Right renal pelvis (tissue), 4 donors: Measurements from ENCODE around the gene RRN3. TPM values are rescaled to one million over a fixed set of nuclear protein-coding genes. Genes with fewer than 3 reads are reported as not detected.
"Not testable (repeated sequence)": the region's sequence is repeated elsewhere in the genome, so short reads cannot be mapped to it uniquely, and the experiment has no call there.

ENCODE experiments used
- DNase-seq, 4 donors: peaks; one replicate each; pipeline ENCODE4 v3.0.0-alpha.2; 2013; ENCODE audit warnings: low read depth in 4 of 4, low spot score in 3 of 4, missing footprints in 1 of 4
- polyA plus RNA-seq, 4 donors: library from polyadenylated mRNA; unstranded; fragments of 120-200 nt; gene quantifications; one replicate each; pipeline ENCODE4 v1.2.1, GENCODE V29; 2013; ENCODE audit not compliant: insufficient read length in 4 of 4

RRN3 gene
- polyA plus RNA-seq, 4 donors: 36.8 to 46.5 (median 41.9) TPM

DNA sequence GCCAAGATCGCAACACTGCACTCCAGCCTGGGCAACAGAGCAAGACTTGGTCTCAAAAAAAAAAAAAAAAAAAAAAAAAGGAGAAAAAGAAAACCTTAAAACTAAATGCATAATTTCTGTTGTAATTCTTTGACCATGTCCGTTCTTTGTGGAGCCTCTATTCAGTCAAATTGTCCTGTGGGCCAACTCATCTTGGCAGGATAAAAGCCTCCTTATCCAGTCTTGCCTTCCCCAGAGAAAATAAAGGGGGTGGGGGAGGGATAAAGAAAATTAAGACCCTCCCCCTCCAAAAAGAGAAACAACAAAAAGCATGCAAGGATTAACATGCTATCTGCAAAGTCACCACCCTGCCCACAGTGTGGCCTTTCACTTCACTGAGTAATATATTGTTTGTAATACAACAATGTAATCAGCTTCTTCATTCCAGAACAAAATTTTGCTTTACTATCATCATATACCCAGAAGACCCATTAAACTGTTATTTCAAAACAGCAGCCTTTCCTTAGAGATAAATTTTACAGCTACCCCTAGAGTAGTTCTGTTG, 5.4 kb upstream of the RRN3 start:
- DNase-seq: not testable (repeated sequence)

DNA sequence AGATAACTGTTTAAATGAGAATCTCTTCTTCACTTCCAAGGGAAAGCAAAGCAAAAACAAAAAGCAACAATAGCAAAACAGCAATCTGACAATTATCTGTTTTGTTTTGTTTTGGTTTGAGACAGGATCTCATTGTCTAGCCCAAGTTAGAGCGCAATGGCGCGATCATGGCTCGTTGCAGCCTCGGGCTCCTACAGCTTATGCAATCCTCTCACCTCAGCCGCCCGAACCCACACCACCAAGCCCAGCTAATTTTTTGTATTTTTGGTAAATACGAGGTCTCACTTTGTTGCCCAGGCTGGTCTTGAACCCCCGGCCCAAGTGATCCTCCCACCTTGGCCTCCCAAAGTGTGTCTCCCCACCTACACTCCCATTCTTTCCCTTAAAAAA, 2.5 kb upstream of the RRN3 start:
- DNase-seq: not testable (repeated sequence)

DNA sequence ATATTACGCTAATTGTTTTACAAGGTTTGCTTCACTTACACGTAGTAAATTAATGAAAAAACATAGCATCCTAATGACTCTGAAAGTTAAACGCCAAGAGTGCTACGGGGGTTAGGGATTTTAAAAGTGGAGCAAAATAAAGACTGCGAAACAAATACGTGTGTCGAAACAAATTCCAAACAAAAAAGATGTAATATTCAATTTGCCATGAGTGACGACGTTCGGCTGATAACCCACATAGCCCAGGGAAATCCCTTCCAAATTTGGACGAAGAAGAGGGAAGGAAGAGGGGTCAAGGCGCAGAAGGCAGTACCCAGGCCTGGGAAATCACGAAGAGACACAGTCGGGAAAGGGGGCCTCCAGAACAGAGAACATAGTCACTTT, 509 bp downstream of the RRN3 start:
- not testable (repeated sequence) for DNase-seq

DNA sequence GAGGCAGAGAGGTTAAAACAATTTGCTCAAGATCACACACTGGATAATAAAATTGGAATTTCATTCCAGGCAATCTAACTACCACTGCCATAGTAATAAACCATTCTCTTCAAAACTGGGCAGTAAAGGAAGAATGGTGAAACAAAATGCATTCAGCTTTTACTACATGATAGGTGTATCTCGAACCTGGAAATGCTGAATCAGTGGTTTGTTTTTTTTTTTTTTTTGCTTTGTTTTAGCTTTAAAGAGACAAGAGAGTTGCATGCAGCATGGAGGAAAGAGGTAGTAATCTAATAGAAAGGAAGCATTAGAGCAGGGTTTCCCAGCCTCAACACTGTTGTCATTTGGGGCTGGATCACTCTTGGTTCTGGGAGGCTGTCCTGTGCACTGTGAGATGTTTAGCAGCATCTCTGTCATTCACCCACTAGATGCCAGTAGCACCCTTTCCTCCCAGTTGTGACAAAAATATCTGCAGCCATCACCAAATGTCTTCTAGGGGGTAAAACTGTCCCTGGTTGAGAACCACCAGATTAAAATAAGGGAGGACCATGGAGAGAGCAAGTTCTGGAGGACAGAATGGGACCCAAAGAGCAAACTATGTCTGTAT, 3.3 kb downstream of the RRN3 start:
- not testable (repeated sequence) for DNase-seq

DNA sequence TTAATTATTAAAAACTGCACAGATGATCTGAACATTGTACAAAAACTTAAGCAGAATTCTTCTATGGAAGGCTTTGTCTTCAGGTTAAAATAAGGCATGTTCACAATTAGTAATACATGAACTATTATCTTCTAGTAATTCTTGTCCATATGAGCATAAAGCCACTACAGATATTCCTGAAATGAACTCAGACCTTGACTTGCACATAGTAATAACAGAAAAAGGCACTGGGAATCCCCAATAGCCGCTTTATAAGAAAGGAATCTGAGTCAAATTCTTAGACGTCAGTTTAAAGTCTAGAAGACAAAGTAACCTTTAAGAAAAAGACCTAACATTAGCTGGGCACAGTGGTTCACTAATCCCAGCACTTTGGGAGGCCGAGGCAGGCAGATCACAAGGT, 11.3 kb downstream of the RRN3 start:
- not testable (repeated sequence) for DNase-seq

DNA sequence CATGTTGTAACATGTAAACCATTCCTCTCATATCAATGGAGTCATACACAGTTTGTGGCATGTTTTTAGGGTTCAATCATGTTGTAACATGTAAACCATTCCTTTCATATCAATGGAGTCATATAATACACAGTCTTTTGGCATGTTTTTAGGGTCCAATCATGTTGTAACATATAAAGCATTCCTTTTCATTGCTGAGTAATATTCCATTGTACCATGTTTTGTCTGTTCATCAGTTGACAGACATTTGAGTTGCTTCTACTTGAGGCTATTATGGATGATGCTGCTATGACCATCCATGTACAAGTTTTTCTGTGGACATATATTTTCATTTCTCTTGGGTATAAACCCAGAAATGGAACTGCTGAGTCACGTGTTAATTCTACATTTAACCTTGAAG, 13.2 kb downstream of the RRN3 start:
- not testable (repeated sequence) for DNase-seq

DNA sequence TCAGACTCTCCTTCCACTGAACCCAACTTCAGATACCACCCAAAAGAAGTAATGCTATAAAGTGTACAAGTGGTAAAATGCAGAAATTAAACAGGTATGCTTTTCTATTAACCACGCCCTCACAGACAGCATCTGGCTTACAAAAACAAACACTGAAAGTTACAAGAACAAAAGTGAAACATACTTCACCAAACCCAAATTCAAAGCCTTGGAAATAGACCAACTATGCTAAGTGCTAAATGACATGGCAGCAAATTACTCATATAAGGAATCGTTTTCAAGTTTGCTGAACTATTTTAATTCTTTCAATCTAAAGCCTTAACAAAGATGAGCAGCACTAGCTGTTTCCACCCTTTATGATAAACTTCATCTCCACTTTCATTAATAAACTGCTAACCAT, 17.9 kb downstream of the RRN3 start:
- DNase-seq: not testable (repeated sequence)

DNA sequence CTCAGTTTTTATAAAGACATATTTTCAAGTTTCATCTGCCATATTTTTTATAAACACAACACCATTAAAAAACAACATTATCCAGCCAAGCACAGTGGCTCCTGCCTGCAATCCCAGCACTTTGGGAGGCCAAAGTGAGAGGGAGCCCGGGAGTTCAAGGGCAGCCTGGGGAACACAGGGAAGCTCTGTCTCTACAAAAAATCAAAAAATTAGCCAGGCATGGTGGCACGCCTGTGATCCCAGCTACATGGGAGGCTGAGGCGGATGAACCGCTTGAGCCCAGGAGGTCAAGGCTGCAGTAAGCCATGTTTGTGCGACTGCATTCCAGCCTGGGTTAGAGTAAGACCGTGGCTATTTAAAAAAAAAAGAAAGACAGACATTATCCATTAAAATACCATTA, 21.0 kb downstream of the RRN3 start:
- DNase-seq: no peak

DNA sequence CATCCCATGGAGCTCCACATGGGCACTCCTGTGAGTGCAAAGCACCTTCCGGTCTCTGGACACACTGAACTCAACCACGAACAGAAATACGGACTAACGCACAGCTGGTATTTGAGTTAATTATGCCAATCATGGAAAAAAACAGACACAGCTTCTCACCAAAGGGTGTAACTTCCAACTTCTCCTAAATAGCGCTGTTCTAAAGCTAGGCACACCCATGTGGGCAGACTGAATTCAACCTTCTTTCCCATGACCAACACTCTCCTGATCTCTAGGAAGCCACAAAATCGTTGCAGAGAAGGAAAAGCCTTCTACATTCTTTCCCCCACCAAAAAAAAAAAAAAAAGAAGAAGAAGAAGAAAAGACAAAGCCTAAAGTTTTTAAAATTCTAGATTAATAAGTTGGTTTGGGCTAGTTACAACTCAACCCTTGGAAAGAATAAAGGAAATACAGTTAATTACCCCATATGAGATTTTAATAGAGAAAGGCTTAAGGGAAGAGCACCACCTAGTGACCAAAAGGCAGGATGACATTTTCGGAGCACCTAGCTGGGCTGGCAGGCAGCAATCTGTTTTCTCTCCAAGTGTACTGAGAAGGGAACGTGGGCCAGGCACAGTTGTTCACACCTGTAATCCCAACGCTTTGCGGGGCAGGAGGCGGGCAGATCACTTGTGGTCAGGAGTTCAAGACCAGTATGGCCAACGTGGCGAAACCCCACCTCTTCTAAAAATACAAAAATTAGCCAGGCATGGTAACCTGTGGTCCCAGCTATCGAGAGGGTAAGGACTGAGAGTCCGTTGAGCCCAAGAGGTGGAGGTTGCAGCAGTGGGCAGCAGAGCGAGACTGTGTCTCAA, 21.9 kb downstream of the RRN3 start:
- DNase-seq: not testable (repeated sequence)

DNA sequence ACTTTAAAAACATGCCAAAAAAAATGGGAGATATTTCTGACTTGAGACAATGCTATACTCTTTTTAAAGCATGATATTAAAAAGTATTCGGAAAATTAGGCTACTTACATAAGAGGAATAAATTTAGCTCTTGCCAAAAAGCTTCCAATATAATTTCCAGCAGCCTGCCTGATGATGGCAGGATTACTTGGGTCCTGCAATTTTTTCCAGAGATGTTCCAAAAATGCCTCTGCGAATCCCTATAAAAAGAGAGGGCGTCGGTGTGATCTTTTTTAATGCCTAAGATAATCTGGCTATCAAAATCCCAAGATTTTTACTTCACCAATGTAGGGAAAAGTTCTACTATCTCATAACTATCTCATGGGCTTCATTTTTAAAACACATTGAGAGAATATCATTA, 23.1 kb downstream of the RRN3 start:
- not testable (repeated sequence) for DNase-seq

DNA sequence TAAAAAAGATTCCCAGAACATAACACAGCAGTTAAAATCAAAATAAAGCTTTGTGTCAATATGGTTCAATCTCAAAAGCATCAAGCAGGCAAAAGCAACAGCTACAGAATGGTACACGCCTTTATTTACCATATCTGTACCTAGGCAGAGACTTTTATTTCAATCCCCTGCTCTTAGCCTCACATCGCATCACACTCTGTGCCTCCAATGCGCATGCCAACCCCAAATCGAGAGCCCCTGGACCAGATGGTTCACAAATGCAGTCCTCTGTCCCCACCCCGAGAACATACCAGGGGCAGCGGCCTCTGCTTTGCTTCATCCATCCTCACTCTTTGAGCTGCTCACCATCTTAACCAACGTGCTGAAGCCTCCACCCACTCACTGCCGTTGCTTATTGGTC, 27.4 kb downstream of the RRN3 start:
- not testable (repeated sequence) for DNase-seq

DNA sequence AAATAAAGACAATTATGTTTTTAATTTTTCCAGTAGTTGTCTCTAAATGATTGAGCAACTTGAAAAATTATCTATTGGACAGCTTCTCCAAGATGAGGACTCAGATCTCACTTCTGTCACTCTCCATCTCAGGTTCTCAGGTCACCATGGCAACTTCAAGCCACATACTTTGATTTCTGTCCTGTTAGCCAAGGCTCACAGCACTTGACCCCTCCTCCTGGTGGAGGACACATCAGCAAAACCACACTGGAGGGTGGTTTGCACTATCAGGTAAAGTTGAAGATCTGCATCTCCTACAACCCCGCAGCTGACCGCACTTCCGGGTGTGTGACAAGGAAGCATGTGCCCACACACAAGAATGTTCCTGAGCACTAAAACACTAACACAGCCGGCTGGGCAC, 28.1 kb downstream of the RRN3 start:
- not testable (repeated sequence) for DNase-seq

DNA sequence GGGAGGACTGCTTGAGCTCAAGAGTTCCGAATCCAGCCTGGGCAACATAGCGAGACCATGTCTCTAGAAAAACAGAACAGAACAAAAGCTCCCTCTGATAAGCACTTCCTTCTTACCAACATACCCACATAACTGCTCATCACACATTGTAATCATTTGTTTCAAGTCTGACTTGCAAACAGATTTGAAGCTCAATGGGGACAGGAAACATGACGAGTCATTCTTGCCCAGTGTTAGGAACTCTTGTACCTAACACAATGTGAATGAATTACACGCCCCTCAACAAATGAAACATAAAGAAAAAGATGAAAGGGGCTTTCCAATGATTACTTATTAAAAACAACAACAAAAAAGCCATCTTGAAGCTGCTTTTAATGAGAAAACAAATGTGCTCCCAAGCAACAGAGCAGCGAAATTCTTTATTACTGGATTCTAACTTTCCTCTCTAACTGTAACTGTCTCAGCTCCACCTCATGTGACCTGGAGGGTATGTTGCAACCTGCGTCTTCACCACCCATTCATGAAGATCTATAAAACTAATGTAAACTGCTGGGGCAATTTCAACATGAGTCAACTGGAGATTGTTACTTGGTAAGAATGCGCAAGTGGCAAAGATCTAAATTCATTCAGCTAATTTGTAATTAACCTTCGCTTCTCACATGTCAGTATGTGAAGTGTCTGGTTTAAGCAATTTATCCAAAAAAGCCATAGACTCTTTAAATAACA, 31.8 kb downstream of the RRN3 start:
- not testable (repeated sequence) for DNase-seq

DNA sequence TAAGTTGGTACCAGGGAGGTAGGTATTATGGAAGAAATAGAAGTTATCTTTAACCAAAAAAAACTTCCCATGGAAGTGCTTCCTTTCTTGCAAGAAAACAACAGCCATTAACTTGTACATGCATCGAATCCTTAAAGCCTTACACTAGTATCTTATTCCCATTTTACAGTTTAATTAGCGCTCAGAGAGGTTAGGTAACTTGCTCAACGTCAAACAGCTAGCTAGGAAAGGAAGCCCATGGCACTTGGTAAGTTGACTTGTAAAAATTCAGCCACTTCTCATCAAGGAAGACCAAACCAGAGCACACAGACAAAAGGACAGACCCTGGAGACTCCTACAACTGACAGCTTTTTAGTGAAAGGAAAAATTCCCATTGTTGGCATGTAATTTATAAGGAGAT, 34.7 kb downstream of the RRN3 start:
- no peak for DNase-seq

DNA sequence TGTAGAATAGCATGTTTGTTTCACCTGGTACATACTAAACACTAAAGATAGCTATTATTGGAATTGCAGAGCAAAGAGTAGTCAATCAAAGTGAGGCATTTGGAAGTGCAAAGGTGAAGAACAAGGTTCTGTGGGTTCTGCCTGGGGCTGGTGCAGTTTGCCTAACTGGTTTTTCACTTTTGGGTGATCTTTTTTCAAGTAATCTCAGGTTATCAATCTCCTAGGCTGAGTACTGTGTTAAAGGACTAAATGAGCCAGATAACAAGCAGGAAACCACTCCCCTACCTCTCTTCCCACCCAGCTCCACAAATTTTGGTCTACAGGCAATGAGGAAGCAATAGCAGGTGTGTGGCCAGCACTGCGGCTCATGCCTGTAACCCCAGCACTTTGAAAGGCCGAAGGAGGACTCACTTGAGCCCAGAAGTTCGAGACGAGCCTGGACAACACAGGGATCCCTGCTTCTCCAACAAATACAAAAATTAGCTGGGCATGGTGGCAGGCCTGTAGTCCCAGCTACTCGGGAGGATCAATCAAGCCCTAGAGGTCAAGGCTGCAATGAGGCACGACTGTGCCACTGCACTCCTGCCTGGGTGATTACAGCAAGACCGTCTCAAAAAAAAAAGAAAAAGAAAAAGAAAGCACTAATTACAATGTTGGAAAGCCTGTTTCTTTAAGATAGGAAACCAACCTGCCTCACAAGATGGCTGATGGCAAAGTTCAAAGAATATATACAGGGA, 36.2 kb downstream of the RRN3 start:
- DNase-seq: no peak

DNA sequence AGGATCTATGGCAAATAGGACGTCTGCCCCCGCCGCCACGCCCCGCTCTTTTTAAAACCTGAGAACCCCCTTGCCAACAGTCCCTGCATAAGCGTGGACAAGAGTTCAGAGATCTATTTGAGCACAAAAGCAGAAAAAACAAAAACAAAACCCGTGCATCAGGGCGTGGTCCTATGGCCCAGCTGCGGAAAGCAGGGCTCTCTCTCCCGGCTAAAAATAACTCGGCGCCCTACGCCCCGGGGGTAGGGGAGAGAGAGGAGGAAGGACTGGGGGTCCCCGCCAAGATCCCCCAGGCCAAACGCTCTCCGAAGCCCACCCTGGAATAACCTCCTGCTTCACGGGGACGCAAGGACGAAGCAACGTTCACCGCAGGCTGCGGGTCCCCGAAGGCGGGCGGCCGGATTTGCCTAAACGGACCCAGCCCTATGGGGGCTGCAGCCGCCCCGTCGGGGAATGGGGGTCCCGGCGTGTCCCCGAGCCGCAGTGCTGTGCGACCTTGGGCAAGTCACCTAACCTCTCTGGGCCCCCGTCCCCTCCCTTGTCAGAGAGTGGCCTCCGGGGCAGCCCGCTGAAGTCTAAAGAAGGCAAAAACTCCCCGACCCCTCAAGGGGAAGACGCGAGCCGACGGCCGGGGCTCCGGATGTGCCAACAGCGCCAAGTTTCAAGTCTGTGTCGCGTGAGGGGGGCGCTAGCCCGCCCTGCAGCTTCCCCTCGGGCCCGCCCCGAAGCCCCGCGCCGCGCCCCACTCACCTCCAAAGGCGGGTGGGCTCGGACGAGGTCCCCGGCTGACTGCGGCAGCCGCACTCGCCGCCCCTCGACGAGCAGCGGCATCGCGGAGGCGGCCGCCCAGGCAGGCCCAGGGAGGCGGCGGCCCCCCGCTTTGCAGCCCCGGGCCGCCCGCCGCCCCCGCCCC, 38.7 kb downstream of the RRN3 start:
- DNase-seq: peak; percentile 14 to 38 (median 28)

DNA sequence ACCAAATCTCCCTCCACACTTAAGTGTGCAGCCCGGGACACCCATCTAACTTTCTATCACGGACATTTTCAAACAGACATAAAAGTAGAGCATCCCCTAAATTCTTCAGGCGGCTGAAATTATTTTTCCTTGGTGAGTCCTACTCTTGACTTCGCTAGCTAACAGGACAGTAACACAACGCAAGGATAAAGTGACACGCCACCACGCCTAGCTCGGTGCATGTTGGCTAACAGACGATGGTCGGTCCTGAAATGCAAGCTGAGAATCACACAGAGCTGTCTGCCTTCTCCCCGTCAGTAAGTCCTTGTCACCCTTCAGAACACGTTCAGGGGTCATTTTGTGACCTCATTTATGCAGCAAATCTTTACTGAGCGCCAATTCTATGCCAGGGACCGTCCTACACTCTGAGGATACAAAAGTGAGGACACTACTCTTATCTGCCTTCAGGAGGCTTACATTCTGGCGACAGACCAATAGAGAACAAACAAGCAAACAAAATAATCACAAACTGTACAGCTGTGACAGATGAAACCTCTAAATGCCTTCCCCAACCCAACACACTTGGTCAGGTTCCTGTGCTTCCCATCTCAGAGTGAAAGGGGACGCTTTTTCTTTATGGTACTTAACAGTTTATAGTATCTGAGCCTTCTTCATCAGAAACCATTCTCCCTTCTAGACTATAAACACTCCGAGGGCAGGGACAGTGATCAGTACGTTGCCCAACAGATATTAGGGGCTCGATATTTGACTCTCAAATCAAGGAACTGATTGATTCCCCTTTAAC, 39.5 kb downstream of the RRN3 start:
- DNase-seq: no peak

DNA sequence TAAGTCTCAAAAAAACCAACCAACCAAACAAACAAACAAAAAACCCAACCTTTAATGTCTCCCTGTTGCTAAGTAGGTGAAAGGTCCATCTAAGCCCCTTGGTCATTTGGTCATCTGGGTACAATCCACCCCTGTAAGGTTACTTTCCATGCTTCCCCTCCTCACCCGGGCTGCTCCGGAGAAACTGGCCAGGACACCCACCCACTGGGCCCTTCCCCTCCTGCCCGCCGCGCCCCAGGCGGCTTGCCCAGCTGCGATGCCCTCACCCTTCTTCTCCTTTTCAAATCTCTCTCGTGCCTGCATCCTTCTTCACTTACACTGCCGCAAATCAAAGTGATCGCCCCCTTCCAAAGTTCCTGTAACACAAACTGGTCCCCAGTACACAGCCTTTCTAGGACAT, 40.2 kb downstream of the RRN3 start:
- DNase-seq: no peak
